HUES48 (cell line): Measurements from ENCODE around the gene DR1.
"Not testable (repeated sequence)": the region's sequence is repeated elsewhere in the genome, so short reads cannot be mapped to it uniquely, and the experiment has no call there.

ENCODE experiments used
- H3K27ac ChIP-seq: one replicate; pipeline ENCODE4 v1.7.0; 2013; ENCODE audit warnings: low read depth, low read length, inconsistent platforms
- H3K27me3 ChIP-seq: 2 replicates; pipeline ENCODE4 v1.6.1; 2013; ENCODE audit warnings: mild to moderate bottlenecking, low read length; ENCODE audit not compliant: control insufficient read depth, insufficient read depth
- H3K36me3 ChIP-seq: 2 replicates; pipeline ENCODE4 v1.6.1; 2013; ENCODE audit warnings: low read length; ENCODE audit not compliant: control insufficient read depth, insufficient read depth
- H3K4me1 ChIP-seq: 2 replicates; pipeline ENCODE4 v1.6.1; 2013; ENCODE audit warnings: mild to moderate bottlenecking, low read length; ENCODE audit not compliant: control insufficient read depth, insufficient read depth
- H3K4me3 ChIP-seq: 2 replicates; pipeline ENCODE4 v1.5.1; 2013; ENCODE audit warnings: mild to moderate bottlenecking, low read depth, low read length
- H3K9ac ChIP-seq: 2 replicates; pipeline ENCODE4 v1.6.1; 2013; ENCODE audit warnings: mild to moderate bottlenecking, low read depth, low read length, moderate library complexity
- H3K9me3 ChIP-seq: 2 replicates; pipeline ENCODE4 v1.6.1; 2013; ENCODE audit warnings: low read length; ENCODE audit not compliant: control insufficient read depth, insufficient read depth

Gene DR1

DNA sequence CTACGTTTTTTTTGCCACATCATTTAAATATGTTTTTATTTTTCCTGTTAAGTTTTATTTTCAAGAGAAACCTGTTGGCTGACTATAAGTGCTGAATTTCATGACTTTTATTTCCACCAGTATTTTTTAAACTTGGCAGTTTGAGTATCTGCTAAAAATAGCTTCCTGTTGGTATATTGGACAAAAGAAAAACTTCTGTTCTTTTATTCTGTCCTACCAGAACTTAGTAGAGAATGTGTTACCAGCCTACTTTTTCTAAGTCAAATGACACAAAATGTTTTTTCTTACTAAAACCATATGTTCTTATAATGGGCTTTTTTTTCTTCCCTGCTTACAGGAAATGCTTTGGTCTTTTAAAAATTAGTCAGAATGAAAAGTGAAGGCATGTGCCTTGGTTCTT is 7.6 kb downstream of the DR1 start:
- Histone ChIP-seq H3K27me3 (no peaks in the 10 kb centered on the region), H3K9ac (no peak overlapping the region), H3K4me3 (no peak overlapping the region), H3K9me3 (no peaks in the 10 kb centered on the region), H3K4me1 (peaks cover 23% of the 10 kb centered on the region), H3K36me3 (peaks cover 62% of the 10 kb centered on the region), H3K27ac (no peak overlapping the region)

DNA sequence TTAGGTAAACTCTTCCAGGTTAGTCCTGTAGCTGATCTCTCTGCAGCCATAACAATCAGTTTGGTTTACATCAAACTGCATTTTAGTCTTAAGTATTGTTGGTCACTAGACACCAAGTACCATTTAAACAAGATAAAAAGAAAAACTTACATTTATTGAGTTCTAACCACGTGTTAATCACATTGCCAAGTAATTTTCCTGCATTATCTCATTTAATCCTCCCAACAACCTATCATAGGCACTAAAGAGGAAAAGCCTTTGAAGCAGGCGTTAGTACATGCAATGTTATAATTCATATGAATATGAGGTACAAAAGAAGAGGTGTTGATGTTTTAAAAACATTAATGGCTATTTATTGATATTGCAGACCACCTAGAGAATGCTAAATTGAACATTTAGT is 9.0 kb downstream of the DR1 start:
- H3K4me3 ChIP-seq: no peak overlapping the region
- H3K9me3 ChIP-seq: no peaks in the 10 kb centered on the region
- H3K27me3 ChIP-seq: no peaks in the 10 kb centered on the region
- no peak overlapping the region for H3K9ac ChIP-seq
- no peak overlapping the region for H3K27ac ChIP-seq
- peaks cover 30% of the 10 kb centered on the region for H3K4me1 ChIP-seq
- H3K36me3 ChIP-seq: peaks cover 75% of the 10 kb centered on the region

DNA sequence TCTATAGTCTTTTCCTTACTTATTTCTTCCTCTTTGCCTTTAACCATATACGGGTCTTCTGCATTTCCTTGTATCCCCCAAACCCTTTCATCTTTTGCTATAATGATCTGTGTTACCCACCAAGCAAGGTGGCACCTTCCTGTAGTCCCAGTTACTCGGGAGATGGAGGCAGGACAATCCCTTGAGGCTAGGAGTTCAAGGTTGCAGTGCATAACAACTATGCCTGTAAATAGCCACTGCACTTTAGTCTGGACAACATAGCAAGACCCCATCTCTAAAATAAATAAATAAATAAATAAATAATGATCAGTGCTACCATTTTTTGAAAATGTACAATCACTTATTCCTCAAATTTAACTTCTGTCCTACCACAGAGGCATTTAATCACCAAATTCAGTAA is 11.5 kb downstream of the DR1 start:
- Histone ChIP-seq H3K36me3 (peaks cover 91% of the 10 kb centered on the region), H3K27ac (no peak overlapping the region), H3K27me3 (no peaks in the 10 kb centered on the region), H3K4me1 (peaks cover 20% of the 10 kb centered on the region), H3K9me3 (no peaks in the 10 kb centered on the region), H3K9ac (no peak overlapping the region), H3K4me3 (no peak overlapping the region)

DNA sequence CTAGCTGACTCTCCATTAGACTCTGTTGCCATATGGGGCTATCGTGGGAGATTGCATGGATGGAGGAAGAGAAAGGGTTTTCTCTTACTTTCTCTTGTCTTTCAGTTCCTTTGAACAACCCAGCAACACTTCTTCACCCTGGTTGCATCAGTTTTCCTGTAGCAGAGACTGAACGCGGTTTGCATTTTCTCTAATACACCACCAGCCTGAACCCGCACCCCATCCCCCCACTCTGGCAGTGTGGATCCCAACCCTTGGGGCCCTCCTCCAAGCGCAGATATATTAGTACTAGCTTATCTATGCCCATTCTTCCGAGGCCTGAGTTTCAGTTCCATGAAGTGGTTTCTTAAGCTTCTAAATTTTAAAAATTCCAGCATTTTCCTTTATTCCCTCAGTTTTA is 12.6 kb downstream of the DR1 start:
- Histone ChIP-seq H3K4me1 (peaks cover 20% of the 10 kb centered on the region), H3K9ac (peak overlapping the region; percentile 58), H3K27ac (peak overlapping the region; percentile 9), H3K27me3 (no peaks in the 10 kb centered on the region), H3K9me3 (no peaks in the 10 kb centered on the region), H3K4me3 (no peak overlapping the region; the same call in 1 of the 2 replicates), H3K36me3 (peaks cover 89% of the 10 kb centered on the region)

DNA sequence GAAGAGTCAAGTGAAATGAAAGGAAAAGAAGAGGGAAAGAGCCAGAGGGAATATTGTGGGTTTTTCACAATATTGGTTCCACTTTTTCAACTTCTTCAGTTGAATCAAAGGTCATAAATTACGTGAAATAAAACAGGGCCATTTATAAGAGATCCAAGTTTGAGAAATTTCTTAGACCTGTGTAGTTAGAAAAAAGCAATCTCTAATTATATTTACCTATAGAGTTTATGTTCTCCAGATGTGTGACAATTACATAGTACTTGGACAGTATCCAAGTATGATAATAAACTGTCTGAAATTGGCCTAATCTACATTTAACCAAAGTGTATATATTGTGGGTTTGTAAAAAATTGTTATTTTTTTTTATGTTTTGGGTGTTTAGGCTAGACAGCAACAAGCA is 14.4 kb downstream of the DR1 start:
- Histone ChIP-seq H3K27me3 (no peaks in the 10 kb centered on the region), H3K9ac (no peak overlapping the region), H3K4me3 (no peak overlapping the region), H3K36me3 (peaks cover 80% of the 10 kb centered on the region), H3K27ac (no peak overlapping the region), H3K4me1 (peaks cover 20% of the 10 kb centered on the region), H3K9me3 (no peaks in the 10 kb centered on the region)

DNA sequence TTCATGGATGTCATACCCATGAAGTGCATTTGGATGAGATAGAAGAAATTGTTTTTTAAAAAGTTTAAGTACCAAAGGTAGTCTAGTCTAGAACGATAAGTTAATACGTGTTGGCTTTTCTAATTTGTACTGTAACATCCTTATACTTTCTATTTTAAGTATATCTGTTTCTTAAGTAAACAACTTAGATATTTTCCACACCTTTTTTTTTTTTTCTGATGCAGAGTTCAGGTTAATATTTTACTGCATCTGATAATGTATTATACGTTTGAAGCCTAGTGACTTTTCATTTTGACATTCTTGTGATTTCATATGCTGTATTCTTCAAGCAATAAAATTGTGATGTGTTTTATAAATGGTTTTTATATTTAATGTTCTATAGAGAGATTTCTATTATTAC is 16.5 kb downstream of the DR1 start:
- H3K27ac ChIP-seq: no peak overlapping the region
- H3K9ac ChIP-seq: no peak overlapping the region
- H3K4me1 ChIP-seq: peaks cover 20% of the 10 kb centered on the region
- H3K27me3 ChIP-seq: no peaks in the 10 kb centered on the region
- no peak overlapping the region for H3K4me3 ChIP-seq
- peaks cover 85% of the 10 kb centered on the region for H3K36me3 ChIP-seq
- no peaks in the 10 kb centered on the region for H3K9me3 ChIP-seq

DNA sequence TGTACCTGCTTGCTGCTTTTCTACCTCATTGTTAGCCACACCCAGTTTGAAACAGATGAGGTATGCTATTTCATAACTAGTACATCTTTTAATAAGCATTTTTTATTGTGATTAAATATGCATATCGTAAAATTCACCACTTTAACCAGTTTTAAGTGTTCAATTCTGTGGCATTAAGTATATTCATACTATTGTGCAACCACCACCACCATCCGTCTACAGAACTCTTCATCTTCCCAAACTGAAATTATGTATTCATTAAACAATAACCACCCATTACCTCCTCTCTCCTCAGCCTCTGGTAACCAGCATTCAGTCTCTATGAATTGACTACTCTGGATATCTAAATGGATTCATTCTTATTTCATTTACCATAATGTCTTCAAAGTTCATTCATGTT is 20.1 kb downstream of the DR1 start:
- Histone ChIP-seq H3K4me3 (no peak overlapping the region), H3K4me1 (no peaks in the 10 kb centered on the region), H3K36me3 (peaks cover 51% of the 10 kb centered on the region), H3K9me3 (no peaks in the 10 kb centered on the region), H3K27ac (no peak overlapping the region), H3K9ac (no peak overlapping the region), H3K27me3 (no peaks in the 10 kb centered on the region)

DNA sequence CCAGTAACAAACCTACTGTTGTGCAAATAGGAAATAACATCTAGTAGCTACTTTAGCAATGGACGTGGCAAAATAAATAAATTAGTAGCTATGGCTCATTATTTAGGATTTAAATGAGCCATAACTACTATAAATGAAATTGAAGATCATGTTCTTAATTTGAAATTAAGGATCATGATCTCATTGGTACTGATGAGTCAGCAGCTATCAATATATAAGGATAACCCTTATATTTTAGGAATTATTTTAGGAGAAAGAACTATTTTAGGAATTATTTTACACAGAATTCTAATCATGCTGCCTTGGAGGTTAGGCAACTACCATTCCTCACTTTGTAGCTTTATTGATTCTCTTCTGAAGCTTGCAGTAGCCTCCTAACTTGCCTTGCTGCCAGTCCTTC is 24.0 kb downstream of the DR1 start:
- no peak overlapping the region for H3K27ac ChIP-seq
- no peak overlapping the region for H3K9ac ChIP-seq
- H3K9me3 ChIP-seq: no peaks in the 10 kb centered on the region
- peaks cover 24% of the 10 kb centered on the region for H3K36me3 ChIP-seq
- H3K27me3 ChIP-seq: no peaks in the 10 kb centered on the region
- H3K4me3 ChIP-seq: no peak overlapping the region
- H3K4me1 ChIP-seq: no peaks in the 10 kb centered on the region

DNA sequence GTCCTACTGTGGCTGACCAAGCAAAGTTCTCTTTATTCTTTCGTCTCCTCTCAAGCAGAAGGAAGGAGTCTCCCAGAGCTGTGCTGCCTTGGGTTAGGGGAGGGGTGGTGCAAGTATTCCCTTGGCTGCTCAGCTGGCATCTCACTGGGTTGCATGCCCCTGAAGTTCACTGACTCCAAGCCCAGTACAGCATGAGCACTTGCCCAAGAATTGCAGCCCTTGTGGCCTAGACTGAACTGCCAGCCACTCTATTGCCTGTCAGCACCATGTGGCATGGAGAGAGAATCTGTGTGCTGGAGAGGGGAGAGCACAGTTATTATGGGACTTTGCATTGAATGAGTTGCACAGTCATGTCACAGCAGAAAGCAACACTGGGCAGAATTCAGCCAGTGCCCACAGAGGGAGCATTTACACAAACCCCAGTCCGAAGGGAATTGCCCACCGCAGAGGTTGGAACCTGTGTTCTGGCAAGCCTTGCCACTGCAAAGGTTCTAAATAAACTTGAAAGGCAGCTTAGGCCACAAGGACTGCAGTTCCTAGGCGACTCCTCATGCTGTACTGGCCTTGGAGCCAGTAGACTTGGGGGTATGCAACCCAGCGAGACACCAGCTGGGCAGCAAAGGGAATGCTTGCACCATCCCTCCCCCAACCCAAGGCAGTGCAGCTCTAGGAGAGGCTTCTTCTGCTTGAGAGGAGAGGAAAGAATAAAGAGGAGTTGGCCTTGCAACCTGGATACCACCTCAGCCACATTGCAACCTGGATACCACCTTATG is 28.8 kb downstream of the DR1 start:
- Histone ChIP-seq H3K36me3 (no peaks in the 10 kb centered on the region), H3K9me3 (peaks cover 16% of the 10 kb centered on the region; the same call in 1 of the 2 replicates), H3K4me3 (no peak overlapping the region), H3K4me1 (no peaks in the 10 kb centered on the region), H3K9ac (no peak overlapping the region), H3K27ac (no peak overlapping the region), H3K27me3 (no peaks in the 10 kb centered on the region)

DNA sequence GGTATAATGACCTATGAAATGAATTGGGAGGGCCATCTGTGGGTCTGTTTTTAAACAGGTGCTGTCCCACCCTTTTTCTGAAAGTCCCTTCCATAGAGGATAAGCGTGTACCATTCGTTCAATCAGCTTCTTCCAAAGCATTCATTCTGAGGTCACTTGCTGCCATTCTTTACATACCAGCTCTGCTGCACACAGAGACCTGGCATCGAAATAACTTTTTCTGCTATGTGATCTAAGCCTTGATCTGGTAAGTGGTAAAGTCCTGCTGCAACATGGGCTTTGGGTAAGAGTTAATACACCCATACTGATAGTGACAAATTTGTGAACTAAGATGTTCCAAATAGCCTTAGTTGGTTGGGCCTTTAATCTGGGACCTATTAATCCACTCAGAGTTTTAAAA is 38.9 kb downstream of the DR1 start:
- H3K4me3 ChIP-seq: no peak overlapping the region
- no peaks in the 10 kb centered on the region for H3K27me3 ChIP-seq
- H3K9ac ChIP-seq: no peak overlapping the region
- peaks cover 15% of the 10 kb centered on the region for H3K9me3 ChIP-seq
- no peak overlapping the region for H3K27ac ChIP-seq
- H3K36me3 ChIP-seq: no peaks in the 10 kb centered on the region
- no peaks in the 10 kb centered on the region for H3K4me1 ChIP-seq

DNA sequence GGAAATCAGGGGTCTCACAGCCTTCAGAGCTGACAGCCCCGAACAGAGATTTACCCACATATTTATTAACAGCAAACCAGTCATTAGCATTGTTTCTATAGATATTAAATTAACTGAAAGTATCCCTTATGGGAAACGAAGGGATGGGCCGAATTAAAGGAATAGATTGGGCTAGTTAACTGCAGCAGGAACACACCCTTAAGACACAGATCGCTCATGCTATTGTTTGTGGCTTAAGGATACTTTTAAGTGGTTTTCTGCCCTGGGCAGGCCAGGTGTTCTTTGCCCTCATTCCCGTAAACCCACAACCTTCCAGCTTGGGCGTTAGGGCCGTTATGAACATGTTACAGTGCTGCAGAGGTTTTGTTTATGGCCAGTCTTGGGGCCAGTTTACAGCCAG is 40.6 kb downstream of the DR1 start:
- H3K27ac ChIP-seq: not testable (repeated sequence)

More for the DNA sequence above, 40.6 kb downstream of the DR1 start:
- not testable (repeated sequence) for H3K4me3 ChIP-seq, H3K4me1 ChIP-seq, H3K27me3 ChIP-seq, H3K36me3 ChIP-seq, H3K9ac ChIP-seq
- peaks cover 14% of the 10 kb centered on the region for H3K9me3 ChIP-seq
